Loucy (cell line): ENCODE measurements around the gene OR51T1.

Experiments used
- H2AFZ ChIP-seq: fragments of 200-600 bp; sonication (generic); 2 replicates; pipeline ENCODE4 v1.6.0; 2016; ENCODE audit warnings: antibody characterized with exemption, mild to moderate bottlenecking, low read length, moderate library complexity
- H3F3A ChIP-seq: fragments of 200-600 bp; 2 replicates; pipeline ENCODE4 v1.6.0; 2016; ENCODE audit warnings: antibody characterized with exemption, low read depth, mild to moderate bottlenecking
- H3K27me3 ChIP-seq: fragments of 200-600 bp; sonication (generic); 2 replicates; pipeline ENCODE4 v1.6.1; 2014; ENCODE audit warnings: low read length, mild to moderate bottlenecking; ENCODE audit not compliant: insufficient read depth, poor library complexity, severe bottlenecking
- H3K36me3 ChIP-seq: fragments of 200-600 bp; sonication (generic); 2 replicates; pipeline ENCODE4 v1.6.1; 2016; ENCODE audit warnings: low read length; ENCODE audit not compliant: insufficient read depth
- H3K4me1 ChIP-seq: fragments of 200-600 bp; sonication (generic); 2 replicates; pipeline ENCODE4 v1.5.1; 2014; ENCODE audit warnings: low read length, mild to moderate bottlenecking; ENCODE audit not compliant: insufficient read depth, poor library complexity, severe bottlenecking
- H3K4me2 ChIP-seq: fragments of 200-600 bp; sonication (generic); 2 replicates; pipeline ENCODE4 v1.6.0; 2014; ENCODE audit warnings: antibody characterized with exemption, low read length, low read depth, mild to moderate bottlenecking; ENCODE audit not compliant: poor library complexity, severe bottlenecking
- H3K4me3 ChIP-seq: fragments of 200-600 bp; sonication (generic); 2 replicates; pipeline ENCODE4 v1.5.1; 2014; ENCODE audit warnings: low read length, mild to moderate bottlenecking, mixed read lengths; ENCODE audit not compliant: poor library complexity, severe bottlenecking
- H3K79me2 ChIP-seq: fragments of 200-600 bp; sonication (generic); 2 replicates; pipeline ENCODE4 v1.6.1; 2014; ENCODE audit warnings: low read length; ENCODE audit not compliant: insufficient read depth
- H3K9ac ChIP-seq: fragments of 200-600 bp; sonication (generic); 2 replicates; pipeline ENCODE4 v1.6.0; 2014; ENCODE audit warnings: mild to moderate bottlenecking, low read depth, low read length, moderate library complexity; ENCODE audit not compliant: poor library complexity, severe bottlenecking
- H3K9me2 ChIP-seq: fragments of 200-600 bp; sonication (generic); replicated peaks from 2 replicates; pipeline ENCODE4 v1.6.1; 2016; ENCODE audit warnings: low read depth, low read length, mixed read lengths
- H3K9me3 ChIP-seq: fragments of 200-600 bp; sonication (generic); 2 replicates; pipeline ENCODE4 v1.6.1; 2014; ENCODE audit warnings: mild to moderate bottlenecking, antibody characterized with exemption, low read length, low read depth; ENCODE audit not compliant: insufficient read depth
- H4K20me1 ChIP-seq: fragments of 200-600 bp; sonication (generic); 2 replicates; pipeline ENCODE4 v1.6.0; 2014; ENCODE audit warnings: antibody characterized with exemption, low read length, mild to moderate bottlenecking; ENCODE audit not compliant: insufficient read depth, poor library complexity, severe bottlenecking
- CTCF ChIP-seq: fragments of 200-600 bp; sonication (generic); conservative IDR thresholded peaks from 2 replicates; pipeline ENCODE4 v1.5.1; 2014; ENCODE audit warnings: mild to moderate bottlenecking, antibody characterized with exemption, low read length
- EZH2phosphoT487 ChIP-seq: fragments of 200-600 bp; IDR thresholded peaks from 2 replicates; pipeline ENCODE4 v1.6.1; 2018; ENCODE audit warnings: antibody characterized with exemption, mild to moderate bottlenecking, moderate library complexity, borderline replicate concordance

OR51T1 gene

GRCh38 chr11:4865855-4866254, 15.8 kb upstream of the OR51T1 start:
- Histone ChIP-seq H3K4me2 (no peak overlapping the region), H3K36me3 (no peaks in the 10 kb centered on the region), H4K20me1 (no peaks in the 10 kb centered on the region), H3K9ac (no peak overlapping the region), H3K27me3 (no peaks in the 10 kb centered on the region), H3K9me3 (no peaks in the 10 kb centered on the region), H3K4me1 (no peaks in the 10 kb centered on the region), H3K9me2 (no peaks in the 10 kb centered on the region), H2AFZ (no peak overlapping the region), H3F3A (no peaks in the 10 kb centered on the region), H3K4me3 (no peak overlapping the region), H3K79me2 (no peaks in the 10 kb centered on the region)
- TF ChIP-seq EZH2phosphoT487: no peak
- TF ChIP-seq CTCF: no peak

- no peaks in the 10 kb centered on the region for H3K9me3 ChIP-seq
- no peaks in the 10 kb centered on the region for H3F3A ChIP-seq
- H3K27me3 ChIP-seq: no peaks in the 10 kb centered on the region
- no peak overlapping the region for H3K4me3 ChIP-seq
- H3K4me2 ChIP-seq: no peak overlapping the region
- no peak overlapping the region for H2AFZ ChIP-seq
- no peaks in the 10 kb centered on the region for H3K9me2 ChIP-seq
- H3K4me1 ChIP-seq: no peaks in the 10 kb centered on the region
- H4K20me1 ChIP-seq: no peaks in the 10 kb centered on the region
- no peak for TF ChIP-seq CTCF
- no peak for TF ChIP-seq EZH2phosphoT487
- H3K36me3 ChIP-seq: no peaks in the 10 kb centered on the region
- H3K79me2 ChIP-seq: no peaks in the 10 kb centered on the region
- H3K9ac ChIP-seq: no peak overlapping the region
These were observed 512 bp upstream of the OR51T1 start for GRCh38 chr11:4881188-4881587.

GRCh38 chr11:4882543-4882942, 843 bp downstream of the OR51T1 start:
- Histone ChIP-seq H3K79me2 (no peaks in the 10 kb centered on the region), H4K20me1 (no peaks in the 10 kb centered on the region), H3K27me3 (no peaks in the 10 kb centered on the region), H3K36me3 (no peaks in the 10 kb centered on the region), H2AFZ (no peak overlapping the region), H3K9me3 (no peaks in the 10 kb centered on the region), H3K4me3 (no peak overlapping the region), H3K9ac (no peak overlapping the region), H3K9me2 (no peaks in the 10 kb centered on the region), H3K4me1 (no peaks in the 10 kb centered on the region), H3F3A (no peaks in the 10 kb centered on the region), H3K4me2 (no peak overlapping the region)
- TF ChIP-seq EZH2phosphoT487 (no peak), CTCF (no peak)
